ENCODE measurements around the gene PLEKHB1. TPM values are rescaled to one million over a fixed set of nuclear protein-coding genes. Genes with fewer than 3 reads are reported as not detected.

The PLEKHB1 gene
- 10 to 100 TPM; 44.6 to 81.0 TPM for total RNA-seq
- polyA plus RNA-seq (2013, experiment 1 of 2): 26.6 TPM
- polyA plus RNA-seq (2013, experiment 2 of 2): 25.3 TPM
- long read RNA-seq, experiment 1, partial matches to known transcripts: 3 of 30 reads
- long read RNA-seq, experiment 1, other reads (novel, unspliced or antisense): 16 of 30 reads
- long read RNA-seq, experiment 2, transcript PLEKHB1-203 (7 exons, 2,275 nt): major isoform, 39 of 84 reads
- long read RNA-seq, experiment 2, transcript PLEKHB1-201 (7 exons, 2,016 nt): minor isoform, 36 of 84 reads
- long read RNA-seq, experiment 2, partial matches to known transcripts: 1 of 84 reads
- long read RNA-seq, experiment 2, other reads (novel, unspliced or antisense): 5 of 84 reads
- long read RNA-seq, experiment 3, transcript PLEKHB1-201 (7 exons, 2,016 nt): minor isoform, 50 of 169 reads
- long read RNA-seq, experiment 3, transcript PLEKHB1-203 (7 exons, 2,275 nt): major isoform, 102 of 169 reads
- long read RNA-seq, experiment 3, partial matches to known transcripts: 6 of 169 reads
- long read RNA-seq, experiment 3, other reads (novel, unspliced or antisense): 7 of 169 reads
- long read RNA-seq, experiment 4, transcript PLEKHB1-203 (7 exons, 2,275 nt): major isoform, 47 of 87 reads
- long read RNA-seq, experiment 4, transcript PLEKHB1-201 (7 exons, 2,016 nt): minor isoform, 22 of 87 reads
- long read RNA-seq, experiment 4, partial matches to known transcripts: 6 of 87 reads
- long read RNA-seq, experiment 4, other reads (novel, unspliced or antisense): 9 of 87 reads

GRCh38 chr11:73645972-73646631 lies at the start of gene PLEKHB1:
Gene PLEKHB1 (plus strand): TSS chr11:73646581. CDS start chr11:73646609, 28 bp downstream.
- Mint-ChIP-seq H3K9me3 (no peaks in the 10 kb centered on the region), H3K27me3 (ENCODE audit: insufficient read depth) (peaks cover 49% of the 10 kb centered on the region), H3K4me3 (peak within 1 kb of the TSS; percentile 61), H3K36me3 (ENCODE audit: low read depth) (peaks cover 2% of the 10 kb centered on the region), H3K27ac (peak within 1 kb of the TSS; percentile 90), H3K4me1 (peaks cover 39% of the 10 kb centered on the region)
- peak within 1 kb of the TSS; percentile 74 for H3K4me3 ChIP-seq (ENCODE audit: low read length)
- WGBS, 2 experiments (ENCODE audit: insufficient coverage in 1 of 2, insufficient read length in 1 of 2): 5 to 19% methylated on average over 18 to 26 of the region's 26 CpGs
- peak; percentile 95 for DNase-seq
- H3K27me3 ChIP-seq (ENCODE audit: control insufficient read depth, insufficient read depth, low read length, poor library complexity, severe bottlenecking): no peaks in the 10 kb centered on the region
- no peak for TF ChIP-seq CTCF (conservative IDR thresholded peaks at IDR 0.05)
- no peaks in the 10 kb centered on the region for H3K9me3 ChIP-seq (ENCODE audit: control insufficient read depth, low read length)
- peak within 1 kb of the TSS; percentile 57 for H3K9ac ChIP-seq (ENCODE audit: extremely low read depth, low read length, poor library complexity, severe bottlenecking)
- H3K27ac ChIP-seq (ENCODE audit: low read depth, low read length): peak within 1 kb of the TSS; percentile 52
- H3K4me1 ChIP-seq (ENCODE audit: control insufficient read depth, insufficient read depth, low read length): peaks cover 26% of the 10 kb centered on the region
- H3K36me3 ChIP-seq (ENCODE audit: control insufficient read depth, insufficient read depth, low read length): no peaks in the 10 kb centered on the region

DNA sequence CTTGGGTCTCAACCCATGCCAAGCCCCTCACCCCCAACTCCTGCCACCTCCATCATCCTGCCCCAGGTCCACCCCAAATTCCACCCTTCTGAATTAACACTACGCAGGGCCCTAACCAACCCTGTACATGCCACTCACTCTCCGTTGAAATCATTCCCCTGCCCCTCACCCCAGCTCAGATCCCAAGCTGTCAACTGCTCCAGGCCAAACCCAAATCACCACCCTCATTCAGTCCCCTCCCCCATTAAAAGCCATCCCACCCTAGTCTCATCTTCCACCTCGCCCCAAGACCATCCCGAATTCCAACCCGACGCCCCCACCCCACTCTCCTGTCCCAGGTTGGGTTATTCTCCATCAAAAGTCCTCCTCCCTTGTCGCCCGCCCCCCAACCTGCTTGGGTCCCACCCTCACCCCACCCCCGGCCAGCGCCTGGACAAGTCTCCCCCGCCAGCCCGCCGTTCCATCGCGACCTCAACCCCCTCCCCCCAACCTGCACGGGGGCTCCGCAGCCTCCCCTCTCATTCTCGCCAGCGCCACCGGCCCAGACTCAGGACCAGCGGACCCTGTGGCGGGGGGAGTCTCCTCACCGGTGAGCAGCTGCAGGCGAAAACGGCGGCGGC lies 48.9 kb upstream of the PLEKHB1 start:
- Histone ChIP-seq H3K9me3 (ENCODE audit: control insufficient read depth, low read length) (no peaks in the 10 kb centered on the region), H3K9ac (ENCODE audit: extremely low read depth, low read length, poor library complexity, severe bottlenecking) (no peak overlapping the region), H3K4me1 (ENCODE audit: control insufficient read depth, insufficient read depth, low read length) (no peaks in the 10 kb centered on the region), H3K27ac (ENCODE audit: low read depth, low read length) (peak overlapping the region; percentile 97), H3K27me3 (ENCODE audit: control insufficient read depth, insufficient read depth, low read length, poor library complexity, severe bottlenecking) (no peaks in the 10 kb centered on the region), H3K36me3 (ENCODE audit: control insufficient read depth, insufficient read depth, low read length) (no peaks in the 10 kb centered on the region), H3K4me3 (ENCODE audit: low read length) (peak overlapping the region; percentile 87)
- Mint-ChIP-seq H3K9me3 (no peaks in the 10 kb centered on the region), H3K27ac (peak overlapping the region; percentile 60), H3K4me3 (peak overlapping the region; percentile 85), H3K4me1 (peaks cover 44% of the 10 kb centered on the region), H3K36me3 (ENCODE audit: low read depth) (peaks cover 2% of the 10 kb centered on the region), H3K27me3 (ENCODE audit: insufficient read depth) (no peaks in the 10 kb centered on the region)
- WGBS, 2 experiments (ENCODE audit: insufficient coverage in 1 of 2, insufficient read length in 1 of 2): 0% methylated on average over 4 to 24 of the region's 27 CpGs
- no peak for TF ChIP-seq CTCF (conservative IDR thresholded peaks at IDR 0.05)
- no peak for DNase-seq

All from endodermal cell (in vitro differentiated cells).